ENCODE measurements around the gene P4HA2.
A peak's percentile ranks its signal among the peaks of the same experiment; 100 is the strongest.

The P4HA2 gene

DNA sequence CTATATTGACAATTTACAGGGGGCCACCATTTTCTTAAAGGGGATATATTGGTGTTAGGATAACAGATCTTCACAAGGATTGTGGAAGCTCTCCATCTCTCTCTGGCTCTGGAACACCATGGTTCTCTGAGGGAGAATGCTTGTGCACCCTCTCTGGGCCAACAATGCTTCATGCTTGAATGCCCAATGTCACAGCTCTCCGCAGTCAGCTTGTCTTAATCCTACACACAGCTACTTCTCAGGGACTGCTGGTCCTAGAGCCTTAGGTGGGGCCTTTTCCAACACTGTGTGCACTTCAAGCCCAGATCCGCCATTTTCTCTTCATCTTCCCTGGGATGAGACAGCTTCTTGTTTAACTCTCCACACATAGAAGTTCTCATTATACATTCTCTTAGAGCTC, 22.9 kb upstream of the P4HA2 start:
- no peak for DNase-seq (ENCODE audit: low read depth in 2 of 2)

DNA sequence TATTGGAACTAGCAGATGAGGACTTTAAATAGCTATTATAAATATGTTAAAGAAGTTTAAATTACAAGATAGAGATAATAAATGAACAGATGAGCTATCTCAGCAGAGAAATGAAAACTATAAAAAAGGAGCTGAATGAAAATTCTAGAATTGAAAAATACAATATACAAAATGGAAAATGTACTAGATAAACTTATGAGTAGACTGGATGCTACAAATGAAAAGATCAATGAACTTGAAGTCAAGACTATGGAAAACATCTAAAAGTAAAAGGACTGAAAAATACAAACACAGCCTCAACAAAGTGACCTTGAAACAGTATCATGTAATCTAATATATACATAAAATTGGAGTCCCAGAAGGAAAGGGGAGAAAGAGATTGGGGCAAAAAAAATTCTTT, 19.2 kb upstream of the P4HA2 start:
- DNase-seq (ENCODE audit: low read depth in 2 of 2): no peak

DNA sequence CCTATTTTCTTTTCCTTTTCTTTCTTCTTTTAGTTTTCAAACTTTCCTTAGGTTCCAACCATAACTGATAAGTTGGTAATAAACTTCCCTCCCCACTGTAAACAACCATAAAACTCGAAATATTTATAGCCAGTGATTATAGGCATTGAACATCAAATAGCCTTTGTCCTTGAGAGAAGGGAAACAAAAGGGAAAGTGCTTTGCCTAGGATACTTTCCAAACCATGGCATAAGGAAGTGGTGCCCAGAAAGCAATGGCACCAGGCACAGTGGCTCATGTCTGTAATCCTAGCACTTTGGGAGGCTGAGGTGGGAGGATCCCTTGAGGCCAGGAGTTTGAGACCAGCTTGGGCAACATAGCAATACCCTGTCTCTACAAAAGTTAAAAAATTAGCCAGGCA, 17.9 kb upstream of the P4HA2 start:
- no peak for DNase-seq (ENCODE audit: low read depth in 2 of 2)

DNA sequence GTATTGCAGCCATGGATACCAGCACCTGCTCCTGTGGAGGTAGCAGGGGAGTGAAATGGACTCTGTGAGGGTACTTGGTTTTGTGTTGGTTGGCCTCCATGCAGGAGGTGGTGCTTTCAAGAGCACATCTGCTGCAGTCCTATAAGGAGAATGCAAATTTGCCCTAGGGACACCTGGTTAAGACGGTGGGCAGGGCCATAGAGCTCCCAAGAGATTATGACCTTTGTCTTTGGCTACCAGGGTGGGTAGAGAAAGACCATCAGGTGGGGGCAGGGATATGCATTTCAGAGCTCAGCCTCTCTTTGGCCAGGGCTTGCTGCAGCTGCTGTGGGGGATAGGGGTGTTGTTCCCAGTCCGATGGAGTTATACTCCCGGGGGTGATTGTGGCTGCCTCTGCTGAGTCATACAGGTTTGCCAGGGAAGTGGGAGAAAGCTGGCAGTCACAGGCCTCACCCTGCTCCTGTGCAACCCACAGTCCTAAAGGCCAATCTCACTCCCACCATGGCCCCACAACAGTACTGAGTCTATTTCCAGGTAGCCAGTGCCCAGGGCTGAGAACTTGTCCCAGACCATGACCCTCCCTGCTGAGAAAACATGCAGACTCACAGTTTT, 15.8 kb upstream of the P4HA2 start:
- DNase-seq (ENCODE audit: low read depth in 2 of 2): no peak

DNA sequence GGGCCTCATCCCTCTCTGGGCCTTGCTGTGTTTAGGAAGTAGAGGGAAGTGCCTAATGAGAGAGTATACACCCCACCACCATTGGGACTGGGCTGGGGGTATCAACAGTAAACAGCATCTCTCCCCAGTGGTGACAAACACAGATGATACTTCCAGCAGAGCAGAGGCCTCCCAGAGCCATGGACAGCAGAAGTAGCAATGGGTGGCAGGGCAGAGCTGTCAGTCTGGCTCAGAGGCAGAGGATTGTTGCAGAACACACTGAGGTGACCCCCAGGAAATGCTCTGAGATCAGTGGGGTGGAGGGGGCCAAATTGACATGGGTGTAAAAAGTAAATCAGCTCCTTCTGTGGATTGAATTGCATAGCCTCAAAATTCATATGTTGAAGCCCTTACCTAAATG, 12.1 kb upstream of the P4HA2 start:
- no peak for DNase-seq (ENCODE audit: low read depth in 2 of 2)

DNA sequence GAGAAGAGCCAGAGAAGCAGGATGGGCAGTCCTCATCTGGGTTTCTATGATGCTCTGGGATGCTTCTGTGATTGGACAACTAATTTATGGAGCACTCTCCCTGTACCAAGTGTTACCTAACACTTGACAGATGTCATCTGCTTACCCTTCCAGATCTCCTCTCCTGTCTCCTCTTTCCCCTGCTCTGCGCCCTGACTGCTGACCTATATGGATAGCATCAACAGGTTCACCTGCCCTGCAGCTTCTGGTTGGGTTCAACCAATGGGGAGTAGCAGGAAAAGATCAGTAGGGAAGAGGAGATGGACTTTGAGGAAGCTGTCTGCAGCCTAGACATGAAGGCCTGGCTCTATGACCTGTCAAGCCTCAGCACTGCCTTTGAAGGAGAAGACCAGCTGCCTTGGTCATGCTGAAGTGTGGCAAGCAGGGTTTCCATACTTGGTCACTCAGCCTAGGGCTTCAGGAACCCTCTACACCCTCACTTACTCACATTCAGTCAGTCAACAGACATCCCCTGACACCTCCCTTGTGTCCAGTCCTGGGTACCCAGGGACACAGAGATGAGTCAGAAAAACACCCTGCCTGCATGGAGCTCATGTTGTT, 11.3 kb upstream of the P4HA2 start:
- no peak for DNase-seq (ENCODE audit: low read depth in 2 of 2)

DNA sequence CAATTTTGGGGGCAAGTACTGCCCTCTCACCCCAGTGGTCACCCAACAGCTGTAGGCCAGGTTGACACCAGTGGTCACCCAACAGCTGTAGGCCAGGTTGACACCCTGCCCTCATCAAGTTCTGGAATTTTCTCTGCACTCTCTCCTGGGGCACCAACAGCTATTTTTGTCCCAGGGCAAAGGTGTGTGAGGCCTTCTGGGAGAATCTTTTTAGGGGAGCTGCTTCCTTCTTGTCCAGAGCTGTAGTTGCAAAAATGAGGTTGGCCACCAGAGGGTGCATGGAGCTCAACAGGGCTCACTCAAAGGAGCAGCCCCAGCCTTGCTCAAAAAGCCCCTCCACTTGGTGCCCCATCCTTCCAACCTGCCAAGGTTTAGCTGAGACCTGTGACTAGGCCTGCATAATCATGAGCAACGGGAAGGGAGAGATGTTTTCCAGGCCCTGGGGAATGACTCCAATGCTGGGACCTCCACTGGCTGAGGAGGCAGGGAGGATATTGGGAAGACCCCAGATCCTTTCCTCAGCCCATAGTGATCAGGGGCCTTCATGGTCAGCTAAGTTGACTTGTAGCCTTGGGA, 10.6 kb upstream of the P4HA2 start:
- peak; percentile 57 to 83 for DNase-seq (ENCODE audit: low read depth in 2 of 2)

DNA sequence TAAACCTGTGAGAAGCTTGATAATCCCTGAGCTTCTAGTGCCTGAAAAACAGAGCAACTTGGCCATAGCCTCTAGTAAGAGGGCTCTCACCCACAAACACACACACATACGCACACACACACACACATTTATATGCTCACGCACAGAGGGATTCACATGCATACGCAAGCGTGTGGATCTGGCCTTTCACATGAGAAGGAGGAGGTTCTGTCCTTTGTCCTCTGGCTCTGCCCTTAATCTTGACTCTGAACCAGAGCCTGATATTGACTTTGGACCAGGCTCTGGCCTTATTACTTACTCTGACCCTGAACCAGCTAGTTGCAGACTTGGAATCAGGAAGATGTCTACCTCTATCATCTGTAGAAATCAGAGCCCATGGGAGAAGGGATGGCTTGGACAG, 10.0 kb upstream of the P4HA2 start:
- no peak for DNase-seq (ENCODE audit: low read depth in 2 of 2)

DNA sequence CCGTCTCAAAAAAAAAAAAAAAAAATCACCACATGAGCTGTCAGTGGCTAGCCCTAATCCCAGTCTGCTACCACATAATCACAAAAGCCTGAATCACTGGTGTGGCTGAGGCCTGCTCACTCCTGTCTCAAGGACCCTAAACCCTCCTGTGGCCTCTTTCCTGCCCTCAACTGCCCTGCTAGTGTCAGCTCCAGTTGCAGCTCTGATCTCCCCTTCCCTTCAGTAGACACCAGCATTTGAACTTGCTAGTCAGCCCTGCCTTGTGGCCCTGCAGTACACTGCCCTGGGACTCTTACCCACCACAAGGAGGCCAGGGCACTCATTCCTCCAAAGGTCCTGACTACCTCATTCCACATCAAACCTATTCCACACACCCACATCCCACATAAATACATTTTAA, 9.5 kb upstream of the P4HA2 start:
- no peak for DNase-seq (ENCODE audit: low read depth in 2 of 2)

DNA sequence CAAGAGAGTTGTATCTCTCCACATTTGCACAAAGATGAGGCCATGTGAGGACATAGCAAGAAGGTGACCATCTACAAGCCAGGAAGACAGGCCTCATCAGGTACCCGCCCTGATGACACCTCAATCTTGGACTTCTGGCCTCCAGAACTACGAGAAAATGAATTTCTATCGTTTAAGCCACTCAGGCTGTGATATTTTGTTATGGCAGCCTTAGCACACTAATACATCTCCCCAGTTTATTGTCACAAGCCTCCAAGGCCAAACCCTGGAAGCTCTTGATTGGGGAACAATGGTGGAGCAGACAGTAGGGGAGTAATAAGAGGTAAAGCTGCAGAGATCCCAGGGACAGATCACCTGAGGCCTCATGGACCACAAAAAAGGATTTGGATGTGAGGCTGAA, 7.7 kb upstream of the P4HA2 start:
- DNase-seq (ENCODE audit: low read depth in 2 of 2): no peak

DNA sequence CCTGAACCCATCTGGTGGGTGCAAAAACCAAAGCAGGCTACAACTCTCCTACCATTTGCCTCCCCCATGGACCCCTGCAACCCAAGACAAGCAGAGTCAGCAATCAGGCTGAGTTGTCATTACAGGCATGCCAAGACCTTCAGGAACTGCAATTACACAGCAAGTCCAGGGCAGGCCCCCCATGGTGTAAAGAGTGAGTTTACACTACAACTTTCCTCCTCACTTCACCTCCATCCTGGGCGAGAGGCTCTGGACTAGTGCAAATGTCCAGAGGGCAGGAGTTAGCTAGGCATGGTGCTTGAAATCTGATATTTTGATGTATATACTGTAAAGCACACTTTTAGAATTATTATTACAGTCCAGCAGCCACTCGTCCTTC, 7.0 kb upstream of the P4HA2 start:
- no peak for DNase-seq (ENCODE audit: low read depth in 2 of 2)

DNA sequence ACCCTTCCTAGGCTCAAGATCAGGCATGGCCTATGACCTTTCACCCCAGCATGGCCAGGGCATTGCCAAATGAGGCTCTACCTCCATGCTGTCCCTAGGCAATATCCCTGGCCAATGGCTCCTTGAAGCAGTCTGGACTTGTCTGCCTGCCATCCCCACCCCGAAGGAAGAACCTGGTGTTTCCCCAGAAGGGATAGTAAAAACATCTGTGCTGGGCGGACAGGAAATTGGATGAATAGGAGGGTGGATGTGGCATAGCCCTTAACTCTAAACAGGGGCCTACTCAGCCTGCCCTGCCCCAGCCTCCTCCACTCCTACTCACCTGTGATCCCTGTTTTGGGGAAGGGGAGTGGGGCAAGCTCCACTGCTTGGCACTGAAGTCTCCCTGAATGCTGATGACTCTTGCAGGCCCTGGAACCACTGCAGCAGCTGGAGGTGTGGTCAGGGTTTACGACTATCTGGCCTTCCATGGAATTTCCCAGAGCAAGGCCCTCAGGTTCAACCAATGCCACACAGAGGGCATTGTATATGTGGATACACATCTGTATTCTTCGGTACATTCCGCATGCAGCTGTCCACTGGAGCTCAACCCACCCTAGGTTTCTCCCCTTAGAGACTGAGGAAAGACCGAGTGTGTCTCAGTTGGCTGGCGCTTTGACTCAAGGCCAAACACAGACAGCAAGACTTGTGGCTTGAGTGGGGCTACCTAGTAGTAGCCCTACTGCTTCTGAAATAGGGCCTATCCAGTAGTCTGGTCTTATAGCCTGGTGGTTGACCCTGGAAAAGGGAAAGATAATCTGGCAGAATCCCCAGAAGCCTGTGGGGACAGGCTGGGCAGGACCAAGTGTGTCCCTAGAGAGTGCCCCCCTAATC, 6.4 kb upstream of the P4HA2 start:
- no peak for DNase-seq (ENCODE audit: low read depth in 2 of 2)

DNA sequence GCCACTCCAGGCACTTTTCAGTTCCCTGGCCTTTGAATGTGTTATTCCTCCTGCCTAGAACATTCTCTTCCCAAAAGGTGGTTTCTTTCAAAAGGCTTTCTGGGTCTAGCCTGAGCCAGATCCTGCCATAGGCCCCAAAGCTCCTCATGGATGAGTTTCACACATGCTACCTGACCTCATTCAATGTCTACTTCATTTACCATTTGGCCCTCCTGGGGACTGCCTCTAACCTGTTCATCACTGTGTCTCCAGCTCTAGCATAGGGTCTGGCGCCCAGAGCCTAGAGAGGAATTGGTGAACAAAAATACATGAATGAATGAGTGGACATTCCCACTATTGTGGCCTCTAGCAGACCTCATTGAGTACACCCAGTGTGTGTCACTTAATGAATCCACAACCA, 5.4 kb upstream of the P4HA2 start:
- no peak for DNase-seq (ENCODE audit: low read depth in 2 of 2)

DNA sequence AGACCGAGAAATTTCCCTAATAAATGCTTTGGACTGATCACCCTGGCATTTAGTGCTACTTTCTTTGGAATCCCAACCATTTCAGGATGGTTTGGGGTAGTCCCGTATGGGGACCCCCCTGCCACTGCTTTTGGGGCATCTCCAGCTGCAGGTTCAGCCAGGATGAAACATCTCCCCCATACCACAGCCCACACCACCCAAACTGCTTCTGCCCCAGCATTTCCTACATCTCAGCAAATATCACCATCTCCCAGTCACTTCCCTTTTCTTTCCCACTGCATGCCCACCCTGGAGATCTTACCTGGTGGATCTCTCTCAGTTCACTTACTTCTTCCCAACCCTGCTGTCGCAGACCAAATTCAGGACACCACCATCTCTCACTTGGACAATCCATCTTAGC, 4.8 kb upstream of the P4HA2 start:
- DNase-seq (ENCODE audit: low read depth in 2 of 2): no peak

DNA sequence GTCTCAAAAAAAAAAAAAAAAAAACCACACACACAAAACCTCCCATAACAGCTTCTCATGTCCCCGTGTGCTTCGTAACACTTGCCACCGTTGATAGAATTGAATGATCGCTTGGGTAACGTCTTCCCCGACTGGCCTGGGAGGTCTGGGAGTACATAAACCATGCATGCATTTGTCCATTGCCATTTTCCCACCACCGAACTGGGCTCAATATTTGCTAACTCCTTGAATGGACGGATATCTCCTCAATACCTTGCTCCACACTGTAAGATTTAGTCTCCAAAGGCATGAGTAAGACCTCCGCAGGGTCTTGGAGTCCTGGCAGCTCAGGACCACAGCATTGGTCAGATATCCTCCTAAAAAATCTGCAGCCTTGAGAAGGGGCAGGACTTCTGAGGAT, 3.2 kb upstream of the P4HA2 start:
- DNase-seq (ENCODE audit: low read depth in 2 of 2): no peak

DNA sequence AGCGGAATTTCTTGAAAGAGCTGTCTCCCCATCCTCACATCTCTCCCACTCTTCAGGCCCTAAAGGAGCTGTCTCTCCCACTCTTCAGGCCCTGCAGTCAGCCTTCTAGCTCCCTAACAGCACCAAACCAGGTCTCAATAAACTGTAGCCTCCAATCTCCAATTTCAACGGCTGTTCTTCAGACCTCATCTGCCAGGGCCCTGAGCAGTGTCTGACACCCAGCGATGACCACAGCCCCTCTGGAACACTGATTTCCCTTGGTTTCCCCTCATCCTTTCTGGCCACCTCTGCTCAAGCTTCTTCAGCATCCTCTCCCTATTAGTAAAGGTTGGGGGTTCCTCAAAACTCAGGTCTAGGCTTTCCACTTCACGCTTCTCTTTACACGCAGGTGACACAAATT, 1.6 kb upstream of the P4HA2 start:
- DNase-seq (ENCODE audit: low read depth in 2 of 2): no peak

DNA sequence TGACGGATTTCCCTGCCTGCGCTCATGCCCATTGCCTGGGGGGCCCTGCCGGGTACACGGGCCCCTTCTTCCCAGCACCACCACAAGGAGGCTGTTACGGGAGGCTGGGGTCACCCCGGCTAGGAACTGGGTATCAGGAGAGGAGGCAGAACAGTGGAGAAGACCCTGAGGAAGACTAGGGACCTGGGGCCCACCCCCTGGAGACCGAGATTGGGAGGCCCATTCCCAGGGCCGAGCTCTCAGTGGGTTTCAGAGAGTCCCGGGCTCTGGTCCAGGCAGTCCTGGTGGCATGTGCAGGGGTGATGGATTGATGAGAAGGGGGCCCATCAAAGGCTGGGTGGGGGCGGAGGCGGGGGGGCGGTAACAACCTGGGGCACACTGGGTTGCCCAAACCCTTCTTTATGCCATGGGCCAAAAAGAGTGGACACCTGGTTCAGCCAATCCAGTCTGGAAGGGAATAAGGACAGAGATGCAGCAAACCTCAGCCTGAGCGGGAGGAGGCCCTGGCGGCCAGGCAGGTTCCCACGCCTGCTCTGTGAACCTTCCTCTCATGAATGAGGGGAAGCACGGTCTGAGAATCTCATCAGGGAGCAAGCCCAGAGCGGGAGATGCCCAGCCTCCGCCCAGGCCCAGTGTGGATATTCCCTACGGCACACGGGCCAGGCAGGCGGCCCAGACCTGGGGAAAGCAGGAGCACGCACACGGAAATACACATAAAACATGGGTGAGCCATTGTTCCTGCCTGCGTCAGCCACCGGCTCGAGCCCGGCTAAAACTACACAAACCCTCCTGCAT, 785 bp upstream of the P4HA2 start:
- DNase-seq (ENCODE audit: low read depth in 2 of 2): no peak

DNA sequence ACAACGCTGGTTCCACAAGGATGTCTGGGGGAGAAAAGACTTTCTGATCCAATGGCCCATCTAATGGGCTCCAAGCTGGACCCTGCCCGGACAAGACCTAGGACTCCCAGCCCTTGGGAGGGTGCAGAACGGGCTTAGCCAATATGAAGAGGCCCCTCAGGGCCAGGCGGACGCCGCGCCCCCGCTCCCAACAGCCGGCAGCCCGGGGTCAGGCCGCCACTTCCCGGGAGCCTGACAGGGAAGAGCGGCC, 493 bp downstream of the P4HA2 start:
- no peak for DNase-seq (ENCODE audit: low read depth in 2 of 2)

DNA sequence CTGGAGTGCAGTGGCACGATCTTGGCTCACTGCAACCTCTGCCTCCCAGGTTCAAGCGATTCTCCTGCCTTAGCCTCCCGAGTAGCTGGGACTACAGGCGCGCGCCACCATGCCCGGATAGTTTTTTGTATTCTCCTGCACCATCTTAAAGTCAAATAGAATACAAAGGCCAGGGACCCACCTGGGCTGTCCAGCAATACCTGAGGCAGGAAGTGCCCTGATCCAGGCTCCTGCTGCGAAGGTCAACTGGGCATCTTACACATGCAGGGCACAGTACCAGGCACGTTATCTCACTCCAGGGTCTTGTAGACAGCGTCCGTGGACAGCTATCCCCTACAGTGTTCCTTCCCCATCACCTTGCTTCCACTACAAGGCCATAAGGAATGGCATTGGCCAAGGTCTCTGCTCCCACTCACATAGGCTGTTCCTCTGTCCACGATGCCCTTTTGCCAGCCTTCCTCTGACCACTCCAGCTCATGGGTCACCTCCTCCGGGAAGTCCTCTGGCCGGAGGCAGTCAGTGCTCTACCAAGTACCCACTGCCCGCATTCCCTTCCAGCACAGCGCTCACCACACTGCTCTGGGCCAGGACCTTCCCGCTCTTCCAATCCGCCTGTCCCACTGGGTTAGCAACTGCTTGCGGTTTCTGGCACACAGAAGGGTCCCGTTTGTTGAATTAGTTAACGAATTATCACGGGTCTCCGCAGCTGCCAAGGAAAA, 978 bp downstream of the P4HA2 start:
- no peak for DNase-seq (ENCODE audit: low read depth in 2 of 2)

DNA sequence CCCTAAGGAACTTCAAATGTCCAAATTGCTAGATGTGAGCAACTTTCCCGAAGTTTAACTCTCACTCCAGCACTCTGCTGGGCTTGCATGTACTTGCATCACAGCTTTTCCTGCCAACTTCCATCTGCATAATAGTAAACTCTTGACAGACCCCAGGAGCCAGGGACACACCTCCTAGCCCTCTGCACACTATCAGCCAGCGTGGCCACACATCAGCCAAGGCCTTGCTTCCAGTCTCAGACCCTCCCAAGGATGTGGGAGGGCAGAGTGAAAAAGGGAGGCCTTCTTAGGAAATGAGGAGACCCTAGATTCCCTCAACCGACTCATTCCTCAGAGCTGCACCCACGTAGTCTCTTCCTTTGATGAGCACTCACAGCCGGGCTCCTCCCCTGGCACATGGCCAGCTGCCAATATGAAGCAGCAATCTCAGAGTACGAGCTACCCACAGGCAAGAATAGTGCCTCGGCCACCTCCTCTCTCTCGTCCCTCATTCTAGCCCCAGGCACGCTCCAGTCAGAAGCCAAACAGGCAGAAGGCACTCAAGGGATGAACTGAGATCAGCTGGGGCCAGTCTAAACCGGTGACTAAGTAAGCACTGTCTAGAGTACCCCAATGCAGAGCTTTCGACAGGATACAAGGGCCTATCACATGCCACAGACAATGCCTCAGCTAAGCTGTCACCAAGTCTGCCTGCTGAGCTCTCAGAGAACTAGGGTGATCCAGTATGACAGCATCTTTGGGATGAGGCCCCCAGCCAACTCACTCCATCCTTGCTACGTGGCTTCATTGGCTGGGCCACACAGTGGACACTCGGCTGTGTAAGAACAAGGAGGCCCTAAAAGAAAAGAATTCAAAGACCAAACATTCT, 2.3 kb downstream of the P4HA2 start:
- peak; percentile 23 to 24 for DNase-seq (ENCODE audit: low read depth in 2 of 2)

DNA sequence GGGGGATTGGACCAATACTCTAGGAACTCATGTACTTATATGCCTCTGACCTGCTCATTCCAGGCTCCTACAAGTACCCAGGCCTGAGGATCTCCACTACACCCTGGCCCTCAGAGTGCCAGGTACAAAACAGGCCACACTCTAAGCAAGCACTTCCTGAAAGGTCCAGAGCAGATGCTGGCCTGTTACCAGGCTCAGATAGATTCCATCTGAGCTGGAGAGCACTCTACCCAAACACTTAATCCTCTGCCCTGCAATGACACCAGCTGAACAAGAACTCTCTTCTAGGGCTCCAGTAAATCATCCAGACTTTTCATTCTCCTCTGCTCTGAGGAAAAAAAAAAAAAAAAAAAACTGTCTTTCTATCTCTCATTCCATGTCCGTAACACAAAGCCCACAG, 2.9 kb downstream of the P4HA2 start:
- no peak for DNase-seq (ENCODE audit: low read depth in 2 of 2)
